Sigmoid colon (tissue), 4 donors: Measurements from ENCODE around the gene SUSD4.

Source experiments
- CTCF ChIP-seq, 4 experiments: fragments of 450-650 bp in 3 of 4; fragments of 200-600 bp in 1 of 4; IDR thresholded peaks; one replicate each; pipeline ENCODE4 v1.5.1; 2016 to 2019; ENCODE audit warnings: antibody characterized with exemption in 4 of 4, mild to moderate bottlenecking in 3 of 4, moderate library complexity in 2 of 4
- POLR2A ChIP-seq, 2 donors: fragments of 450-650 bp; IDR thresholded peaks; one replicate each; pipeline ENCODE4 v1.6.1; 2016; ENCODE audit warnings: antibody characterized with exemption in 2 of 2, mild to moderate bottlenecking in 2 of 2, moderate library complexity in 2 of 2
- POLR2AphosphoS5 ChIP-seq, 4 donors: sonication (generic); formaldehyde crosslinking; IDR thresholded peaks; one replicate each; pipeline ENCODE4 v1.6.1; 2017; ENCODE audit warnings: antibody characterized with exemption in 4 of 4

DNA sequence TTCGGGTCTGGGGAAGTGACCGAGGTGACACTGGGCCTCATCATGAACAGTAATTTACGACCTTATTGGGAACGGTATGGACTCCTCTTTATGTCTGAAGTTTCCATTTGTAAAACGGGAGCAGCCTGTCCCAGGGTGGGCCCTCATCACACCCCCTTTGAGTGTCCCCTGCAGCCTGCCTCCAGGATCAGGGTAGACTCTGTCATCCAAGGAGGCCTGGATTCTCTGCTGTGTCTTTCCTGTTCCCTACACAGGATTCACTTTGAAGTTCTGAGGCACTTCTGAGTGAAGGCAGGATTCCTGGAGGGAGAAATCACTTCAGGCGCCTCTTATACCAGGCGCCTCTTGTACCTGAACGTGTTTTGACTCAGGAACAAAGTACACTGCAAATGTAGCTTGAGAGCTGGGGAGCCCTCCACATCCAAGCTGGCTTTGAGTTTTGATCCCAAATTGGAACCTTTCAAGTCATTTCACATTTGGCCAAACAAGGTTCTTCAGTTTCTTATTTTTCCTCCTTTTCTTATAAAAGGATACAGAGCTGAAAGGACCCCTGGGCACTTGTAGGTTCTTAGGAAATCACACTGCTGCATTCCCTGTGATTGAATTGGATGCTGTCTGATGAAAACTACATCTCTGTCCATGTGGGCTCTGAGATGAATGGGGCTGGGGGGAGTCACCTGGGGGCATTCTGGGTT, 106.0 kb downstream of the SUSD4 start:
- TF ChIP-seq CTCF (IDR thresholded peaks at IDR 0.05) (no peak), POLR2AphosphoS5 (IDR thresholded peaks at IDR 0.05) (no peak), POLR2A (IDR thresholded peaks at IDR 0.05) (no peak)
